ENCODE data around the gene SCAP.

SCAP gene

GRCh38 chr3:47420511-47421484, 54.9 kb downstream of the SCAP start:
- no peaks in the 10 kb centered on the region for H3K79me2 ChIP-seq (ENCODE audit: insufficient read depth, low read length)
- H3K9me2 ChIP-seq (replicated peaks; ENCODE audit: insufficient read depth, low read length), result no peaks in the 10 kb centered on the region
- H3K27ac ChIP-seq (ENCODE audit: low read depth, low read length), result peak overlapping the region; percentile 77
- TF ChIP-seq EZH2phosphoT487 (conservative IDR thresholded peaks at IDR 0.05; ENCODE audit: low read length) (no peak), CTCF (IDR thresholded peaks at IDR 0.05; ENCODE audit: insufficient read depth, low read length, poor library complexity, severe bottlenecking) (peak; percentile 77)
- no peaks in the 10 kb centered on the region for H3K36me3 ChIP-seq (ENCODE audit: low read length)
- H3K4me2 ChIP-seq (ENCODE audit: low read depth, low read length, poor library complexity, severe bottlenecking), result peak overlapping the region; percentile 49
- H3K4me3 ChIP-seq (ENCODE audit: insufficient read depth, low read length, poor library complexity, severe bottlenecking), result peak overlapping the region; percentile 23
- no peaks in the 10 kb centered on the region for H3K9me3 ChIP-seq (ENCODE audit: insufficient read depth, low read length)
- H3F3A ChIP-seq (ENCODE audit: insufficient read depth), result 0 out of 2 replicates have a peak, but pooled peaks cover 7% of the 10 kb centered on the region
- H2AFZ ChIP-seq (ENCODE audit: low read depth, low read length, severe bottlenecking), result peak overlapping the region; percentile 53
- no peaks in the 10 kb centered on the region for H3K27me3 ChIP-seq (ENCODE audit: low read length)
- no peaks in the 10 kb centered on the region for H4K20me1 ChIP-seq (ENCODE audit: low read depth, low read length)
- peak overlapping the region; percentile 50 for H3K9ac ChIP-seq (ENCODE audit: low read length)

- no peaks in the 10 kb centered on the region for H3K79me2 ChIP-seq (ENCODE audit: insufficient read depth, low read length)
- H3K27ac ChIP-seq (ENCODE audit: low read depth, low read length), result no peak overlapping the region
- H3K27me3 ChIP-seq (ENCODE audit: low read length), result no peaks in the 10 kb centered on the region
- no peak overlapping the region for H3K4me2 ChIP-seq (ENCODE audit: low read depth, low read length, poor library complexity, severe bottlenecking)
- H2AFZ ChIP-seq (ENCODE audit: low read depth, low read length, severe bottlenecking), result no peak overlapping the region
- TF ChIP-seq CTCF (IDR thresholded peaks at IDR 0.05; ENCODE audit: insufficient read depth, low read length, poor library complexity, severe bottlenecking), result no peak
- TF ChIP-seq EZH2phosphoT487 (conservative IDR thresholded peaks at IDR 0.05; ENCODE audit: low read length), result no peak
- H3F3A ChIP-seq (ENCODE audit: insufficient read depth), result 0 out of 2 replicates have a peak, but pooled peaks cover 9% of the 10 kb centered on the region
- no peaks in the 10 kb centered on the region for H3K9me3 ChIP-seq (ENCODE audit: insufficient read depth, low read length)
- H3K9ac ChIP-seq (ENCODE audit: low read length), result no peak overlapping the region
- no peaks in the 10 kb centered on the region for H3K36me3 ChIP-seq (ENCODE audit: low read length)
- H3K9me2 ChIP-seq (replicated peaks; ENCODE audit: insufficient read depth, low read length), result no peaks in the 10 kb centered on the region
- no peak overlapping the region for H3K4me3 ChIP-seq (ENCODE audit: insufficient read depth, low read length, poor library complexity, severe bottlenecking)
- no peaks in the 10 kb centered on the region for H4K20me1 ChIP-seq (ENCODE audit: low read depth, low read length)
These were observed 55.7 kb downstream of the SCAP start for GRCh38 chr3:47420044-47420430.

GRCh38 chr3:47419083-47420043, 56.4 kb downstream of the SCAP start:
- Histone ChIP-seq H3F3A (ENCODE audit: insufficient read depth) (0 out of 2 replicates have a peak, but pooled peaks cover 5% of the 10 kb centered on the region), H4K20me1 (ENCODE audit: low read depth, low read length) (no peaks in the 10 kb centered on the region), H3K9me3 (ENCODE audit: insufficient read depth, low read length) (no peaks in the 10 kb centered on the region), H3K4me2 (ENCODE audit: low read depth, low read length, poor library complexity, severe bottlenecking) (no peak overlapping the region), H3K27me3 (ENCODE audit: low read length) (no peaks in the 10 kb centered on the region), H3K27ac (ENCODE audit: low read depth, low read length) (no peak overlapping the region), H3K4me3 (ENCODE audit: insufficient read depth, low read length, poor library complexity, severe bottlenecking) (no peak overlapping the region), H3K36me3 (ENCODE audit: low read length) (no peaks in the 10 kb centered on the region), H3K9ac (ENCODE audit: low read length) (no peak overlapping the region), H2AFZ (ENCODE audit: low read depth, low read length, severe bottlenecking) (no peak overlapping the region), H3K79me2 (ENCODE audit: insufficient read depth, low read length) (no peaks in the 10 kb centered on the region), H3K9me2 (replicated peaks; ENCODE audit: insufficient read depth, low read length) (no peaks in the 10 kb centered on the region)
- no peak for TF ChIP-seq CTCF (IDR thresholded peaks at IDR 0.05; ENCODE audit: insufficient read depth, low read length, poor library complexity, severe bottlenecking)
- no peak for TF ChIP-seq EZH2phosphoT487 (conservative IDR thresholded peaks at IDR 0.05; ENCODE audit: low read length)
